NT2/D1 (cell line): ENCODE results near the gene C15orf62.
A peak's percentile ranks its signal among the peaks of the same experiment; 100 is the strongest.

Experiments
- DNase-seq: peaks from one replicate; pipeline ENCODE4 v3.0.0-alpha.2; 2011; ENCODE audit warnings: low read depth, low spot score
- H3K27me3 ChIP-seq: 2 replicates; pipeline ENCODE4 v1.6.0; 2011; ENCODE audit warnings: mild to moderate bottlenecking; ENCODE audit not compliant: insufficient read length, insufficient read depth
- H3K36me3 ChIP-seq: 2 replicates; pipeline ENCODE4 v1.6.1; 2011; ENCODE audit warnings: mild to moderate bottlenecking, low read length, mixed read lengths; ENCODE audit not compliant: insufficient read depth, insufficient read length
- H3K4me1 ChIP-seq: 2 replicates; pipeline ENCODE4 v1.5.1; 2011; ENCODE audit not compliant: insufficient read depth, insufficient read length
- H3K4me3 ChIP-seq: 2 replicates; pipeline ENCODE4 v1.5.1; 2011; ENCODE audit warnings: low read depth; ENCODE audit not compliant: insufficient read length
- H3K9ac ChIP-seq: 2 replicates; pipeline ENCODE4 v1.6.0; 2011; ENCODE audit warnings: low read depth; ENCODE audit not compliant: insufficient read length
- H3K9me3 ChIP-seq: 2 replicates; pipeline ENCODE4 v1.5.1; 2011; ENCODE audit warnings: mild to moderate bottlenecking, low read length; ENCODE audit not compliant: insufficient read depth
- SUZ12 ChIP-seq: IDR thresholded peaks from 2 replicates; pipeline ENCODE4 v1.6.1; 2011; ENCODE audit not compliant: insufficient read length, insufficient read depth; ENCODE audit errors: extremely low read depth
- YY1 ChIP-seq: IDR thresholded peaks from 2 replicates; pipeline ENCODE4 v1.6.1; 2011; ENCODE audit not compliant: insufficient read length, insufficient read depth
- ZNF274 ChIP-seq: IDR thresholded peaks from 2 replicates; pipeline ENCODE4 v1.6.1; 2011; ENCODE audit warnings: mild to moderate bottlenecking, low read depth, low read length

C15orf62 gene

DNA sequence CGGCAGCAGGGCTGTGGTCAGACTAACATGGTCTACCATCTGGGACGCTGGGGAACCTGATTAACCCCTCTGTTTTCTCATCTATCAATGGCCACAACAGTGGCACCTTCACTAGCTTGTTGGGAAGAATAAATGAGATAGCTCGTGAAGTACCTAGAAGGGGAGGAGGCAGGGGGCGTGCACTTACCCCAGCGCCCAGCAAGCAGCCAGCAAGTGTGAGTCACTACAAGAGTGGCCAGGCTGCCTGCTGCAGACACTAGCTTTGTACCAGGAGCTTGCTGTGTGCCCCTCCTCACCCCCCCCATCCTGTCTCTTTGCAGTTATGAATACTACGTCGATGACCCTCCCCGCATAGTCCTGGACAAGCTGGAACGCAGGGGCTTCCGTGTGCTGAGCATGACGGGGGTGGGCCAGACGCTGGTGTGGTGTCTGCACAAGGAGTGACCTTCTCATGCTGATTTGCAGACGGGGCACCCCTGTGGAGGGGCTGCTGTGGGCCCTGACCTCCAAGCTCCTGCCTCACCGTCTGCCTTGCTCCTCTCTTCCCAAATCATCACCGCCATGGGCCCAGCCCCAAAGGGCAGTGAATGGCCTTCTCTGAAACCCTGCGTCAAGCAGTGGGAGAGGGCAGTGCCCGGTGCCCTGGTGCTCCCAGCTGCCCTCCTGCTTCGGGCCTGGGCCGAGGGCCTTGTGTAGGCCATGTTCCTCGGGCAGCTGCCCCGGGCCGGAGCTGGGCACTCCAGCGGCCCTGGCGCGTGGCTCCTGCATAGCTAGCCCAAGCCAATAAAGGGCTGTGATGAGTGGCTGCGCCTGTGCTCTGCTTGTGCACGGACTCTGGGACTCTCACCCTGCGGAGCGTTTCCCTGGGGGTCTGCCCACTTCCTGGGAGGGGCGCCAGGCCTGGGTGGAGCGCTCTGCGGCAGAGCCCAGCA lies 2.6 kb upstream of the C15orf62 start:
- H3K4me1 ChIP-seq = peaks cover 17% of the 10 kb centered on the region
- no peak for TF ChIP-seq ZNF274
- no peak for TF ChIP-seq YY1
- no peak for TF ChIP-seq SUZ12
- DNase-seq = no peak
- H3K9ac ChIP-seq = peak overlapping the region; percentile 61
- no peak overlapping the region for H3K4me3 ChIP-seq
- H3K36me3 ChIP-seq = peaks cover 38% of the 10 kb centered on the region
- no peaks in the 10 kb centered on the region for H3K27me3 ChIP-seq
- H3K9me3 ChIP-seq = no peaks in the 10 kb centered on the region

DNA sequence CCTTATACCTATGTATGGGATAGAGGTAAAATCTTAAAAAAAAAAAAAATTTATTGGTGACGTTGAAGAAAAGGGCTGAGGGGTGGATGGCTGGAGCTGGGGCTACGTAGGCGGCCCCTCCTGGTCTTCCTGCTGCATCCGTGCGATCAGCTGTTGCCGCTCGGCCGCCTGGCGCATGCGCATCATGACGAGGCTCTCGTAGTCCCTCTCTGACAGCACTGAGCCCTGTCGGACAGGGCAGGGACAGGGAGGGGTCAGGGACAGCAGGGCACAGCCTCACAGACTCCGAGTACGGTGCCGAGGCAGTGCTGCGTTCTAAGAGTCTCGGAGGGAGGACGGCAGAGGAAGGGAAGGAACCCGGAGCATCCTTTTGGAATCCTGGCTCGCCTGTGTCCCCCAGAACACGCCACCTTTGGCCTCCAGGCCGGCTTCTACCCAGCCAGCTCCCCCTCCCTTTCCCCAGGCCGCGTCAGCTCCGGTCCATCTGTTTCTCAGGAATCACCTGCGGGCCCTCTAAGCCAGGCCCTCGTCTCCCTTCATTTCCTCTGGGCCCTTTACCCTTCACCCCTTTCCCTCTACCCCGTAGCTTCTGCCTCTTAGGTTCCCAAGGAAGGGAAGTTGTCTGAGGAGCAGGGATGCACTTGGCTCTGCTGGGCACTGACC lies 1.8 kb upstream of the C15orf62 start:
- H3K9ac ChIP-seq = no peak overlapping the region
- H3K4me1 ChIP-seq = peaks cover 17% of the 10 kb centered on the region
- H3K36me3 ChIP-seq = peaks cover 44% of the 10 kb centered on the region
- TF ChIP-seq YY1 (no peak), SUZ12 (no peak)
- no peak overlapping the region for H3K4me3 ChIP-seq
- no peaks in the 10 kb centered on the region for H3K27me3 ChIP-seq
- no peak for DNase-seq
- no peaks in the 10 kb centered on the region for H3K9me3 ChIP-seq

DNA sequence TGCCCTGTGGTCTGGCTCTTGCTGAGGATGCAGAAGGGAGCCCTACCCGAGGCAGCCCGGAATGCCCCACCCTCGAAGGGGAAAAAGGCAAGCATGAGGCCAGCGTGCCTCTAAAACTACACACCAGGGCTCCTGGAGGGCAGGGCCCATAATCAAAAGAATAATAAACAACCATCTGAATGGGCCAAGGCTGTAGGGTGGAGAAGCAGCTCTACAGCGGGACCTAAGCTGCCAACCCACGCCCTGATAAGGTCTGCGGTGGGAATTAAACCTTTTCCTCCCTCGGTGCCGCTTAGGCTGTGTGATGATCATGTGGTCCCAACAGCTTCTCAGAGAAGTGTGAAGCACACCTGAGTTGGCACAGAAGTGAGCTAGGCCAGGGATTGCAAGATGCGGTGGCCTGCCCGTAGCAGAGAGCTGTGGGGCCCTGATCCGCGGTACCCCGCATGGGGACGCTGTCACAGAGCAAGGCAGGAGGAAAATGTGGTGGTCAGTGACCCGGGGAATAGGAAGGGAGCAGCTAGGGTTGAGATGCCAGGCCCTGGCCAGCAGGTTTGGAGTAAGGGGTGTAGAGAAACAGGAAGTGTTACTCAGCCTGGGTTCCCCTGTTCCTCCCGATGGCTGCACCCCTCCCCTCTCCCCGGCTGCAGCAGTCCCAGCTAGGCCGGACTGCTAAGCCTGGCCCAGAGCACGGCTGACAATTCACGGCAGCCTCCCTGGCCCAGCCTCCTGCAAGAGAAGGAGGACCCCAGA lies 1.1 kb upstream of the C15orf62 start:
- H3K9ac ChIP-seq = peak overlapping the region; percentile 42
- H3K4me3 ChIP-seq = no peak overlapping the region
- peaks cover 17% of the 10 kb centered on the region for H3K4me1 ChIP-seq
- no peaks in the 10 kb centered on the region for H3K9me3 ChIP-seq
- H3K27me3 ChIP-seq = no peaks in the 10 kb centered on the region
- DNase-seq = no peak
- H3K36me3 ChIP-seq = peaks cover 50% of the 10 kb centered on the region
- no peak for TF ChIP-seq ZNF274
- TF ChIP-seq YY1 = no peak
- TF ChIP-seq SUZ12 = no peak

DNA sequence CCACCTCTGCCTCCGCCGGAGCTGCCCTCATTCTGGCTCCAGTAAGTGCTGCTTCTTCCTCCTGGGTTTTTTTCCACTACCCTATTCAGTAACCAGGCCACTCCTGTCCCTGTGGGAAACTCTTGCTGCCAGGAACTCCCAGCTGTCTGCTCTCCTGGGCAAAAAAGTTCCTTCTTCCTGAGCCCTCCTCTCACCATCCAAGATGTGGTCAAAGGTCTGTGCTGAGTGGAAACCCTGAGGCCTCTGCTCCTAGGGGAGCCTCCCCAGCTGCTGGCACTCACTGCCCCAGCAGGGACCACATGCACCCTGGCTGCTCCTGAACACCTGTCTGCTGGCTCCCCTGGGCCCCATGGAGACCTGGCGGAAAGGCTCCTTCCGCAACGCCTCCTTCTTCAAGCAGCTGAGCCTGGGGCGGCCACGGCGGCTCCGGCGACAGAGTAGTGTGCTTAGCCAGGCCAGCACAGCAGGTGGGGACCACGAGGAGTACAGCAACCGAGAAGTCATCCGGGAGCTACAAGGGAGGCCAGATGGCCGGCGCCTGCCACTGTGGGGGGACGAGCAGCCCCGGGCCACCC lies 454 bp downstream of the C15orf62 start:
- no peak for DNase-seq
- Histone ChIP-seq H3K4me3 (no peak overlapping the region), H3K9ac (no peak overlapping the region), H3K27me3 (no peaks in the 10 kb centered on the region), H3K9me3 (no peaks in the 10 kb centered on the region), H3K4me1 (peaks cover 17% of the 10 kb centered on the region), H3K36me3 (peaks cover 66% of the 10 kb centered on the region)
- TF ChIP-seq YY1 (no peak), SUZ12 (no peak), ZNF274 (no peak)

DNA sequence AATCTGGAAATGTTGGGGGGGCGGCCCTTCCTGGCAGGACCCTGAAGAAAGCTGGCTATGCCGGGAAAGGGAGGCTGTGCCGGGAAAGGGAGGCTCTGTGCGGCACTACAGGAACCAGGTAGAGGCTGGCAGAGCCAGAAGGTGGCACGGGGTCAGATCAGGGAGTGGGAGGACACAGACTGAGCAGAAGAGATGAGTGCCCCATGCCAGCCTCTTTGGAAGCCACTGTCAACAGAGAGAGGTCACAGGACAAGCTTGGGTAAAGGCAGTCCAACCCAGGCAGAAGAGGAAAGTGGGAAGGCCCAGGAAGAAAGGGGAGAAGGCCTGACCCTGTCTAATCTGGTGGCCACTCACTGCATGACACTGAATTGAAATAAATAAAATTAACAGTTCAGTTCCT lies 1.5 kb downstream of the C15orf62 start:
- no peak overlapping the region for H3K4me3 ChIP-seq
- H3K4me1 ChIP-seq = peaks cover 11% of the 10 kb centered on the region
- no peak for DNase-seq
- H3K36me3 ChIP-seq = peaks cover 76% of the 10 kb centered on the region
- no peak for TF ChIP-seq ZNF274
- TF ChIP-seq YY1 = no peak
- no peak for TF ChIP-seq SUZ12
- no peaks in the 10 kb centered on the region for H3K9me3 ChIP-seq
- H3K9ac ChIP-seq = no peak overlapping the region
- no peaks in the 10 kb centered on the region for H3K27me3 ChIP-seq

DNA sequence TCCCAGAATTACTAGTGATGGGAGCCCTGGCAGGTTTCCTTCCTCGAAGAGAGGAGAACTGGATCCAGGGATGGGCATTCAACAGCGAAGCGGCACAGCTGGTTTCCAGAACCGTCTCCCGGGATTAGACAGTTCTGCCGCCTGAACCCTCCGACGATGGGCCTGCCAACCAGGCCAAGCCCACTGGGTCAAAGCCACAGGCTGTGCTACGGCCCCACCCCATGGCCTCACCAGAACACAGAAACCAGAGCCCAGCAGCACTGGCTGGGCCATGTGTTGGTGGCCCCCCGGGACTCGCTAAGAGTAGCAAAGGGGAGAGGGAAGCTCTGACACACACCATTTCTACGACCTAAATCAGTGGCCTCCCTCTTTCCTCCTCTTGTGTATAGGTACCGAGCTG lies 2.2 kb downstream of the C15orf62 start:
- Histone ChIP-seq H3K27me3 (no peaks in the 10 kb centered on the region), H3K36me3 (peaks cover 83% of the 10 kb centered on the region), H3K4me1 (peaks cover 8% of the 10 kb centered on the region), H3K9me3 (no peaks in the 10 kb centered on the region), H3K4me3 (no peak overlapping the region), H3K9ac (no peak overlapping the region)
- TF ChIP-seq YY1 (no peak), SUZ12 (no peak), ZNF274 (no peak)
- no peak for DNase-seq

DNA sequence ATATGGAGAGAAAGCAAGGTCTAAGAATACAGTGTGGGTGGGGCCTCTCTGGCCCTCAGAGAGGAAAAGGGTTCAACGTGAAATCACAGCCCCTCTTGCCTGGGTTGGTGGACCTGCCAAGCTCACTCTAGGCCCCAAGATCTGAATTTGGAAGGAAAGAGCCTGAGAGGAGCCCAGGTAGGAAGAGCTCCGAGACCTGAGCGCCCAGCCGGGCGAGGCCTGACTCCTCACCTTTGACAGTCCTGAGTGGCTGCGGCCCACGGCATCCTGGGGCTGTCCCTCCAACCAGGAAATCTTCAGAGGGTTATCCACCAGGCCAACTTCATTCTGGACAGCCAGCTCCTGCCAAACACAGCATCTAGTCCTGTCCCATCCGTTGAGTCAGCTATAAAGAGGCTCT lies 3.7 kb downstream of the C15orf62 start:
- Histone ChIP-seq H3K9ac (no peak overlapping the region), H3K9me3 (no peaks in the 10 kb centered on the region), H3K4me3 (no peak overlapping the region), H3K36me3 (peaks cover 73% of the 10 kb centered on the region), H3K27me3 (no peaks in the 10 kb centered on the region), H3K4me1 (no peaks in the 10 kb centered on the region)
- TF ChIP-seq ZNF274 (no peak), SUZ12 (no peak), YY1 (no peak)
- no peak for DNase-seq
